Measurements from ENCODE around the gene NAA38.

The NAA38 gene, protein sequence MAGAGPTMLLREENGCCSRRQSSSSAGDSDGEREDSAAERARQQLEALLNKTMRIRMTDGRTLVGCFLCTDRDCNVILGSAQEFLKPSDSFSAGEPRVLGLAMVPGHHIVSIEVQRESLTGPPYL

DNA sequence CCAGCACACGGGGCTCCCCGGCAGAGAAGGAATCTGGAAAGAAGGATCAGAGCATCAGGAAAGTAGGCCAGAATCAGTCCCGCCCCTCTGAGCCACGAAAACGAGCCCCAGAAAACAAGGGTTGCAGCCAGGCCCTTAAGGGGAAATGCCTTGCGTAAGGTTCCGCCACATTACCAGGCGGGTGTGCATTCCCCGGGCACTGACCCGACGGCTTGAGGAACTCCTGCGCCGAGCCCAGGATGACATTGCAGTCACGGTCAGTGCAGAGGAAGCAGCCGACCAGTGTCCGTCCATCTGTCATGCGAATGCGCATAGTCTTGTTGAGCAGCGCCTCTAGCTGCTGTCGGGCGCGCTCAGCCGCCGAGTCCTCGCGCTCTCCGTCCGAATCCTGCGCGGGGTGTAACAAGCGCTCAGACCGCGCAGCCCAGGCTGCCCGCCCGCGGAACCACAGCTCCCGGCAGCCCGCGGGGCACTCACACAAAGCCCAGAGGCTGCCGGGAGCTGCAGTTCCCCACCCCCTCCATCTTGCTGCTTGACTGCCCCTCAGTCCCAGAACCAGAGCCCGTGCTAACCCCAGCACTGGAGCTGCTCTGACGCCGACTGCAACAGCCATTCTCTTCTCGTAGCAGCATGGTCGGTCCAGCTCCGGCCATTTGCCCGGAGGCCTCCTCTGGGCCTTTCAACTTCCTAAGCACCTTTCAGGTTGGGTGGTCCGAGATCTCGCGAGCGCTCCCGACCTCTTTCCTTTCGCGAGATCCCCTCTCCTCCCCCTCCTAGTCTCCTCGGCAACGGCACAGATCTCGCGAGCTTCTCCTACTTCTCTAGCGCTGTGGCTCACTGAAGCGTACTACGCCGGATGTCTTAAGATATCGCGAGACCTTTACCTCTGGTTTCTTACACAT lies at the start of gene NAA38:
Gene NAA38, minus strand, starts transcription at position 749 of the 902 bp plus-strand sequence. Its CDS starts 96 bp downstream, at position 653.
- H3K9ac ChIP-seq (ENCODE audit: low read depth in 1 of 2, low read length in 2 of 2): peak within 1 kb of the TSS; percentile 78 to 79
- no peaks in the 10 kb centered on the region for H3K9me3 ChIP-seq (ENCODE audit: control insufficient read depth in 1 of 2, low read length in 2 of 2)
- H3K4me1 ChIP-seq (ENCODE audit: control insufficient read depth in 1 of 2, insufficient read depth in 2 of 2, low read length in 2 of 2): peaks cover 33 to 39% of the 10 kb centered on the region in 2 donors
- peaks cover 14 to 25% of the 10 kb centered on the region in 2 donors for H3K36me3 ChIP-seq (ENCODE audit: control insufficient read depth in 1 of 2, insufficient read depth in 2 of 2, low read length in 2 of 2)
- H3K4me3 ChIP-seq (ENCODE audit: low read depth in 1 of 2, low read length in 2 of 2): peak within 1 kb of the TSS; percentile 87 to 91
- peak within 1 kb of the TSS; percentile 91 for H3K27ac ChIP-seq (ENCODE audit: low read depth, low read length)
- H3K27me3 ChIP-seq (ENCODE audit: control insufficient read depth in 1 of 2, insufficient read depth in 2 of 2, low read length in 2 of 2): no peaks in the 10 kb centered on the region

DNA sequence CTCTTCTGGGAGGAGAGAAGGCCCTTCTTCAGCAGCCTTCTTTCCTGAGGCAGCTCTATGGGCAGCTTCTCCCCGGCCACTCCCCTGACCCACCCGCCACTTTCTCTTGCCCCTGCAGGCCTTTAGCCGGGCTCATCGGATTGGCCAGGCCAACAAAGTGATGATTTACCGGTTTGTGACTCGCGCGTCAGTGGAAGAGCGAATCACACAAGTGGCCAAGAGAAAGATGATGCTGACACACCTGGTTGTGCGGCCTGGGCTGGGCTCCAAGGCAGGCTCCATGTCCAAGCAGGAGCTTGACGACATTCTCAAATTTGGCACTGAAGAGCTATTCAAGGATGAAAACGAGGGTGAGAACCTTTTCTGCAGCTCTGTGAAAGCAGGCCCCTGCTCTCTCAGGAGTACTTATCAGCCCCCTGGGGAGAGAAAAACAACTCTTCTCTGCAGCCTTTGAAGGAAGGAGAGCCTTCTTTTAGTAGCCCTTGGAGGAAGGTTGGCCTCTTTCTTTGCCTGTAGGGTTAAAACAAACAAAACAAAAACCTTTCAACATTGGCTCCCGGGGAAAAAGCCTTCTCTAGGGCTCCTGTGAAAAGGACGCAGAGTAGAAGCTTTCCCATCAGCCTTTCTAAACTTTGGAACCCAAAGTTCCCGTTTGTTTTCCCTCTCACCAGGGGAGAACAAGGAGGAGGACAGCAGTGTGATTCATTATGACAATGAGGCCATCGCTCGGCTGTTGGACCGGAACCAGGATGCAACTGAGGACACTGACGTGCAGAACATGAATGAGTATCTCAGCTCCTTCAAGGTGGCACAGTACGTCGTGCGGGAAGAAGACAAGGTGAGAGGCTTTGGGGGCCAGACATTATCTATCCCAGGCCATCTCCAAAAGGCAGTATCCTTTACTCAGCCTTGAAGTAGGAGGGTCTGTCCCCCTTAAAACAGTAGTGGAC lies 46.1 kb upstream of the NAA38 start:
- no peaks in the 10 kb centered on the region for H3K4me1 ChIP-seq (ENCODE audit: control insufficient read depth in 1 of 2, insufficient read depth in 2 of 2, low read length in 2 of 2)
- no peak overlapping the region for H3K27ac ChIP-seq (ENCODE audit: low read depth, low read length)
- no peak overlapping the region for H3K9ac ChIP-seq (ENCODE audit: low read depth in 1 of 2, low read length in 2 of 2)
- H3K27me3 ChIP-seq (ENCODE audit: control insufficient read depth in 1 of 2, insufficient read depth in 2 of 2, low read length in 2 of 2): no peaks in the 10 kb centered on the region
- H3K4me3 ChIP-seq (ENCODE audit: low read depth in 1 of 2, low read length in 2 of 2): no peak overlapping the region
- H3K9me3 ChIP-seq (ENCODE audit: control insufficient read depth in 1 of 2, low read length in 2 of 2): no peaks in the 10 kb centered on the region
- peaks cover 71 to 95% of the 10 kb centered on the region in 2 donors for H3K36me3 ChIP-seq (ENCODE audit: control insufficient read depth in 1 of 2, insufficient read depth in 2 of 2, low read length in 2 of 2)

DNA sequence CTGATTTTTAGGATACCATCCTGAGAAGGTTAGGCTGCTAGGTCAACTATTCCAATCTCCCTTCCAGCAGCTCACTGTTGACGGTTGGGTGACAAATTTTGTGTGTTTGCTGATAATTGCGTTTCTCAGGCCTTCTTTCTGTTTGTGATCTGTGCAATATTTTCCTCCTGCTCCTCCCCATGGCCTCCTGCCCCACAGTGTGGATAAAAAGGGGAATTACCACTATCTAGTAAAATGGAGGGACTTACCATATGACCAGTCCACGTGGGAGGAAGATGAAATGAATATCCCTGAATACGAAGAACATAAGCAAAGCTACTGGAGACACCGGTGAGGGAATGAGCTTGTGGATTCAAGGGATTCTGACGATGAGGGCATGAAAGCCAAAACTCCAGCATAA lies 40.4 kb upstream of the NAA38 start:
- H3K9ac ChIP-seq (ENCODE audit: low read depth in 1 of 2, low read length in 2 of 2): no peak overlapping the region
- H3K4me3 ChIP-seq (ENCODE audit: low read depth in 1 of 2, low read length in 2 of 2): no peak overlapping the region
- peaks cover 48 to 82% of the 10 kb centered on the region in 2 donors for H3K36me3 ChIP-seq (ENCODE audit: control insufficient read depth in 1 of 2, insufficient read depth in 2 of 2, low read length in 2 of 2)
- no peaks in the 10 kb centered on the region for H3K9me3 ChIP-seq (ENCODE audit: control insufficient read depth in 1 of 2, low read length in 2 of 2)
- no peaks in the 10 kb centered on the region for H3K27me3 ChIP-seq (ENCODE audit: control insufficient read depth in 1 of 2, insufficient read depth in 2 of 2, low read length in 2 of 2)
- no peaks in the 10 kb centered on the region for H3K4me1 ChIP-seq (ENCODE audit: control insufficient read depth in 1 of 2, insufficient read depth in 2 of 2, low read length in 2 of 2)
- no peak overlapping the region for H3K27ac ChIP-seq (ENCODE audit: low read depth, low read length)

DNA sequence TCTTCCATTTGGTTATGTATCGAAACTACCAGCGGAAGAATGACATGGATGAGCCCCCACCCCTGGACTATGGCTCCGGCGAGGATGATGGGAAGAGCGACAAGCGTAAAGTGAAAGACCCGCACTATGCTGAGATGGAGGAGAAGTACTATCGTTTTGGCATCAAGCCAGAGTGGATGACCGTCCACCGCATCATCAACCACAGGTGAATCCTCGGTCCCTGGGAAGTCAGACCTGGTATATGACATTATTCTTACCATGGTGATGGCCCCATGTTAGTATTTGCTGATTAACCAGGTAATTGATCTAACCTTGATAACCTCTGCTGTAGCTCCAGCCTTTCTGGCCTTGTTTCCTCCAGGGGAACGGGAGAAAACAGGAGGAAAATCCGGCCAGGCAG lies 39.7 kb upstream of the NAA38 start:
- Histone ChIP-seq H3K36me3 (ENCODE audit: control insufficient read depth in 1 of 2, insufficient read depth in 2 of 2, low read length in 2 of 2) (peaks cover 45 to 81% of the 10 kb centered on the region in 2 donors), H3K27ac (ENCODE audit: low read depth, low read length) (no peak overlapping the region), H3K27me3 (ENCODE audit: control insufficient read depth in 1 of 2, insufficient read depth in 2 of 2, low read length in 2 of 2) (no peaks in the 10 kb centered on the region), H3K4me3 (ENCODE audit: low read depth in 1 of 2, low read length in 2 of 2) (no peak overlapping the region), H3K9me3 (ENCODE audit: control insufficient read depth in 1 of 2, low read length in 2 of 2) (no peaks in the 10 kb centered on the region), H3K4me1 (ENCODE audit: control insufficient read depth in 1 of 2, insufficient read depth in 2 of 2, low read length in 2 of 2) (no peaks in the 10 kb centered on the region), H3K9ac (ENCODE audit: low read depth in 1 of 2, low read length in 2 of 2) (no peak overlapping the region)

DNA sequence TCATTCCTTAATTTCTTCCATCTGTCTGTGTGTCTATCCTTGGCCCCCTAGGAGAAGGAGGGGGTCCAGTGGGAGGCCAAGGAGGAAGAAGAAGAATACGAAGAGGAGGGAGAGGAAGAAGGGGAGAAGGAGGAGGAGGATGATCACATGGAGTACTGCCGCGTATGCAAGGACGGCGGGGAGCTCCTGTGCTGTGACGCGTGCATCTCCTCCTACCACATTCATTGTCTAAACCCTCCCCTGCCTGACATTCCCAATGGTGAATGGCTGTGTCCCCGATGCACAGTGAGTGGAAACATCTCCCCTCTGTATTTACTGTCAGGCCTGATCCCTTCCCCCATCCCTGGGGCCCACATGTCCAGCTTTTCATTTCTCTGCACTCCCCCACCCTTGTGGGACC lies 37.5 kb upstream of the NAA38 start:
- no peak overlapping the region for H3K27ac ChIP-seq (ENCODE audit: low read depth, low read length)
- H3K36me3 ChIP-seq (ENCODE audit: control insufficient read depth in 1 of 2, insufficient read depth in 2 of 2, low read length in 2 of 2): peaks cover 35 to 74% of the 10 kb centered on the region in 2 donors
- no peak overlapping the region for H3K4me3 ChIP-seq (ENCODE audit: low read depth in 1 of 2, low read length in 2 of 2)
- peaks cover under 1 to 4% of the 10 kb centered on the region in 2 donors for H3K4me1 ChIP-seq (ENCODE audit: control insufficient read depth in 1 of 2, insufficient read depth in 2 of 2, low read length in 2 of 2)
- no peaks in the 10 kb centered on the region for H3K27me3 ChIP-seq (ENCODE audit: control insufficient read depth in 1 of 2, insufficient read depth in 2 of 2, low read length in 2 of 2)
- no peak overlapping the region for H3K9ac ChIP-seq (ENCODE audit: low read depth in 1 of 2, low read length in 2 of 2)
- H3K9me3 ChIP-seq (ENCODE audit: control insufficient read depth in 1 of 2, low read length in 2 of 2): no peaks in the 10 kb centered on the region

DNA sequence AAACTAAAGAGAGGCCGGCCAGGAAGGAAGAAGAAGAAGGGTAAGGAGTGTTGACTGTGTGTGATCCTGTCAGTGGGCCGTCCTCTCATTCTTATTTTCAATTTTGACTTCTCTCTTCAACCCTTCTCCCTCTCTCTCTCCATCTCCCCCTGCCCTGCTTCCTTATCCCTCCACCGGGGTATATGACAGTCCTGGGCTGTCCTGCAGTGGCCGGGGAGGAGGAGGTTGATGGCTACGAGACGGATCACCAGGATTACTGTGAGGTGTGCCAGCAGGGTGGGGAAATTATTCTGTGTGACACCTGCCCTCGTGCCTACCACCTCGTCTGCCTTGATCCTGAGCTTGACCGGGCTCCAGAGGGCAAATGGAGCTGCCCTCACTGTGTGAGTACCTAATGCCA lies 36.9 kb upstream of the NAA38 start:
- Histone ChIP-seq H3K27me3 (ENCODE audit: control insufficient read depth in 1 of 2, insufficient read depth in 2 of 2, low read length in 2 of 2) (no peaks in the 10 kb centered on the region), H3K4me1 (ENCODE audit: control insufficient read depth in 1 of 2, insufficient read depth in 2 of 2, low read length in 2 of 2) (peaks cover 7 to 10% of the 10 kb centered on the region in 2 donors), H3K9me3 (ENCODE audit: control insufficient read depth in 1 of 2, low read length in 2 of 2) (no peaks in the 10 kb centered on the region), H3K36me3 (ENCODE audit: control insufficient read depth in 1 of 2, insufficient read depth in 2 of 2, low read length in 2 of 2) (peaks cover 29 to 68% of the 10 kb centered on the region in 2 donors), H3K9ac (ENCODE audit: low read depth in 1 of 2, low read length in 2 of 2) (no peak overlapping the region), H3K4me3 (ENCODE audit: low read depth in 1 of 2, low read length in 2 of 2) (no peak overlapping the region), H3K27ac (ENCODE audit: low read depth, low read length) (no peak overlapping the region)

- Histone ChIP-seq H3K27ac (ENCODE audit: low read depth, low read length) (no peak overlapping the region), H3K4me1 (ENCODE audit: control insufficient read depth in 1 of 2, insufficient read depth in 2 of 2, low read length in 2 of 2) (peaks cover 16 to 19% of the 10 kb centered on the region in 2 donors), H3K9me3 (ENCODE audit: control insufficient read depth in 1 of 2, low read length in 2 of 2) (no peaks in the 10 kb centered on the region), H3K9ac (ENCODE audit: low read depth in 1 of 2, low read length in 2 of 2) (no peak overlapping the region), H3K36me3 (ENCODE audit: control insufficient read depth in 1 of 2, insufficient read depth in 2 of 2, low read length in 2 of 2) (peaks cover 24 to 59% of the 10 kb centered on the region in 2 donors), H3K4me3 (ENCODE audit: low read depth in 1 of 2, low read length in 2 of 2) (no peak overlapping the region), H3K27me3 (ENCODE audit: control insufficient read depth in 1 of 2, insufficient read depth in 2 of 2, low read length in 2 of 2) (no peaks in the 10 kb centered on the region)
These were observed 36.0 kb upstream of the NAA38 start for GRCh38 chr17:7893187-7893880.

DNA sequence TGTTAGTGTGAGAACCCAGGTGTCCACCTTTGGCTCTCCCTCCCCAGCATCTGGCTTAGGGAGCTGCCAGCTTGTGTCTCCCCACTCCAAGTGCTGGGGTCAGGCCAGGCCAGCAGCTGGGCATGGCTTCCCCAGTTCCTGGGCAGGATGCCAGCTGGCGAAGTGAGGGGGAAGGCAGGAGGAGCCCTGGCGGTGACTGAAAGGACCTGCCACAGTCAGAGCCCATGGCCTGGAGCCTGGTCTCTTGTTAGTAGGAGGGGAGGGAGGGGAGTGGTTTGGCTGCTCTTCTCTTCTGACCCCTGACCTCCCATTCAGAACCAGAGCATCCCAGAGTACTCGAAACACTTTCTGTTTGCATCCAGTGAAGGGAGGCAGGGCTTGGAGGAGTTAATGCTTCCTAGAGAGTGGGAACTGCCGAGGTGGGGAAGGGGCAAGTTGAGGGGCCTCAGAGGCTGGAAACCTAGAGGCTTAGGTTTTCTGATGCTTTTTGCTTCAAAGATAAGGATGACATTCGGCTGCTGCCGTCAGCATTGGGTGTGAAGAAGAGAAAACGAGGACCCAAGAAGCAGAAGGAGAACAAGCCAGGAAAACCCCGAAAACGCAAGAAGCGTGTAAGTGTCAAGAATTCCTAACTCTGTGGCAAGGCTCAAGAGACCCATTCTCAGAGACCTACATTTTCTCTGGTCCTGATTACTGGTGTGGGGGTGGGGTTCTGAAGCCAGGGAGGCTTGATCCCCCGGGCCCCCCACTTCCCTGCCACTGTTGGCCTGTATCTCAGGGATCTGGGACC lies 32.0 kb upstream of the NAA38 start:
- Histone ChIP-seq H3K27me3 (ENCODE audit: control insufficient read depth in 1 of 2, insufficient read depth in 2 of 2, low read length in 2 of 2) (no peaks in the 10 kb centered on the region), H3K27ac (ENCODE audit: low read depth, low read length) (peak overlapping the region; percentile 90), H3K36me3 (ENCODE audit: control insufficient read depth in 1 of 2, insufficient read depth in 2 of 2, low read length in 2 of 2) (peaks cover 5 to 30% of the 10 kb centered on the region in 2 donors), H3K4me1 (ENCODE audit: control insufficient read depth in 1 of 2, insufficient read depth in 2 of 2, low read length in 2 of 2) (peaks cover 34 to 48% of the 10 kb centered on the region in 2 donors), H3K9me3 (ENCODE audit: control insufficient read depth in 1 of 2, low read length in 2 of 2) (no peaks in the 10 kb centered on the region), H3K4me3 (ENCODE audit: low read depth in 1 of 2, low read length in 2 of 2) (peak overlapping the region; percentile 23 to 83), H3K9ac (ENCODE audit: low read depth in 1 of 2, low read length in 2 of 2) (peak overlapping the region; percentile 53 to 96)
